ENCODE measurements around the gene TNNC1. TPM values are rescaled to one million over a fixed set of nuclear protein-coding genes. Genes with fewer than 3 reads are reported as not detected.

TNNC1 gene
- total and polyA plus RNA-seq, 8 donors: 16.7 to 117 (median 33.9) TPM

- Histone ChIP-seq H3K4me1 (peaks cover 0 to 11% of the 10 kb centered on the region in 2 donors), H3K27ac (no peak overlapping the region), H3K27me3 (no peaks in the 10 kb centered on the region), H3K4me3 (no peak overlapping the region), H3K9me3 (no peaks in the 10 kb centered on the region), H3K36me3 (peaks cover 0 to 90% of the 10 kb centered on the region in 2 donors)
- ATAC-seq (no peak), DNase-seq (peak in 1 of 4 donors; percentile 77)
- intact Hi-C loops (cut with DNase I): no loop called here
- TF ChIP-seq CTCF (IDR thresholded peaks at IDR 0.05): no peak
These were observed 27.2 kb upstream of the TNNC1 start for GRCh38 chr3:52480768-52481715.

GRCh38 chr3:52479877-52480575, 26.2 kb upstream of the TNNC1 start:
- no peak for TF ChIP-seq CTCF (IDR thresholded peaks at IDR 0.05)
- peaks cover 0 to 21% of the 10 kb centered on the region in 2 donors for H3K4me1 ChIP-seq
- H3K4me3 ChIP-seq: no peak overlapping the region
- ATAC-seq: no peak
- H3K36me3 ChIP-seq: peaks cover 0 to 90% of the 10 kb centered on the region in 2 donors
- H3K9me3 ChIP-seq: no peaks in the 10 kb centered on the region
- no peaks in the 10 kb centered on the region for H3K27me3 ChIP-seq
- intact Hi-C loops (cut with DNase I): no loop called here
- H3K27ac ChIP-seq: no peak overlapping the region
- DNase-seq: peak in 1 of 4 donors; percentile 65

- Histone ChIP-seq H3K36me3 (peaks cover 0 to 96% of the 10 kb centered on the region in 2 donors), H3K4me3 (no peak overlapping the region), H3K9me3 (no peaks in the 10 kb centered on the region), H3K27me3 (no peaks in the 10 kb centered on the region), H3K4me1 (peaks cover 0 to 26% of the 10 kb centered on the region in 2 donors), H3K27ac (no peak overlapping the region)
- peak in 1 of 4 donors; percentile 47 for DNase-seq
- no peak for ATAC-seq
- no peak for TF ChIP-seq CTCF (IDR thresholded peaks at IDR 0.05)
- intact Hi-C loops (cut with DNase I): no loop called here
These were observed 25.4 kb upstream of the TNNC1 start for GRCh38 chr3:52479037-52479876.

GRCh38 chr3:52477796-52478095, 23.9 kb upstream of the TNNC1 start:
- TF ChIP-seq CTCF (IDR thresholded peaks at IDR 0.05): no peak
- no peak overlapping the region for H3K27ac ChIP-seq
- H3K4me1 ChIP-seq: peaks cover 0 to 32% of the 10 kb centered on the region in 2 donors
- H3K9me3 ChIP-seq: no peaks in the 10 kb centered on the region
- intact Hi-C loops (cut with DNase I): no loop called here
- peaks cover 0 to 100% of the 10 kb centered on the region in 2 donors for H3K36me3 ChIP-seq
- DNase-seq (peak in 1 of 4 donors; percentile 9), ATAC-seq (no peak)
- H3K4me3 ChIP-seq: no peak overlapping the region
- H3K27me3 ChIP-seq: no peaks in the 10 kb centered on the region

Data from left lung (tissue), 10 donors.